DOHH2 (cell line): ENCODE data around the gene SCNN1B.

ENCODE experiments used
- H3F3A ChIP-seq: fragments of 200-600 bp; sonication (generic), shearing (Covaris generic); 2 replicates; pipeline ENCODE4 v1.6.0; 2016; ENCODE audit warnings: antibody characterized with exemption, mild to moderate bottlenecking; ENCODE audit not compliant: control insufficient read depth, insufficient read depth
- H3K27ac ChIP-seq: fragments of 200-600 bp; sonication (generic); 2 replicates; pipeline ENCODE4 v1.5.1; 2014; ENCODE audit warnings: low read depth, mild to moderate bottlenecking, low read length, moderate library complexity
- H3K27me3 ChIP-seq: fragments of 200-600 bp; sonication (generic); 2 replicates; pipeline ENCODE4 v1.6.1; 2014; ENCODE audit warnings: mild to moderate bottlenecking, low read length, mixed read lengths; ENCODE audit not compliant: control insufficient read depth
- H3K36me3 ChIP-seq: fragments of 200-600 bp; sonication (generic); 2 replicates; pipeline ENCODE4 v1.6.1; 2014; ENCODE audit warnings: mild to moderate bottlenecking, low read length, moderate library complexity, mixed read lengths; ENCODE audit not compliant: control insufficient read depth
- H3K4me1 ChIP-seq: fragments of 200-600 bp; sonication (generic); 2 replicates; pipeline ENCODE4 v1.6.1; 2014; ENCODE audit warnings: mild to moderate bottlenecking, low read length, mixed read lengths; ENCODE audit not compliant: control insufficient read depth
- H3K4me2 ChIP-seq: fragments of 200-600 bp; sonication (generic); 2 replicates; pipeline ENCODE4 v1.6.0; 2014; ENCODE audit warnings: mild to moderate bottlenecking, low read length, moderate library complexity
- H3K4me3 ChIP-seq: fragments of 200-600 bp; sonication (generic); 2 replicates; pipeline ENCODE4 v1.5.1; 2014; ENCODE audit warnings: mild to moderate bottlenecking, low read length, mixed read lengths
- H3K79me2 ChIP-seq: fragments of 200-600 bp; sonication (generic); 2 replicates; pipeline ENCODE4 v1.6.1; 2014; ENCODE audit warnings: mild to moderate bottlenecking, low read length, mixed read lengths; ENCODE audit not compliant: control insufficient read depth
- H3K9me2 ChIP-seq: fragments of 200-600 bp; sonication (generic); replicated peaks from 2 replicates; pipeline ENCODE4 v1.6.1; 2014; ENCODE audit warnings: mild to moderate bottlenecking, low read length, mixed read lengths; ENCODE audit not compliant: control insufficient read depth
- H3K9me3 ChIP-seq: fragments of 200-600 bp; sonication (generic); 2 replicates; pipeline ENCODE4 v1.6.1; 2014; ENCODE audit warnings: antibody characterized with exemption, low read length, mixed read lengths; ENCODE audit not compliant: control insufficient read depth, insufficient read depth
- H4K20me1 ChIP-seq: fragments of 200-600 bp; sonication (generic); 2 replicates; pipeline ENCODE4 v1.6.0; 2014; ENCODE audit warnings: low read depth, mild to moderate bottlenecking, antibody characterized with exemption, low read length, moderate library complexity; ENCODE audit not compliant: control insufficient read depth, insufficient read depth
- CTCF ChIP-seq: fragments of 200-600 bp; sonication (generic); IDR thresholded peaks from one replicate; pipeline ENCODE4 v1.5.1; 2014; ENCODE audit warnings: antibody characterized with exemption, mild to moderate bottlenecking, low read depth, low read length; ENCODE audit not compliant: poor library complexity, severe bottlenecking
- EZH2phosphoT487 ChIP-seq: fragments of 200-600 bp; sonication (generic); IDR thresholded peaks from 2 replicates; pipeline ENCODE4 v1.6.1; 2017; ENCODE audit warnings: borderline replicate concordance, mild to moderate bottlenecking, antibody characterized with exemption, low read length, moderate library complexity, mixed read lengths

SCNN1B gene

DNA sequence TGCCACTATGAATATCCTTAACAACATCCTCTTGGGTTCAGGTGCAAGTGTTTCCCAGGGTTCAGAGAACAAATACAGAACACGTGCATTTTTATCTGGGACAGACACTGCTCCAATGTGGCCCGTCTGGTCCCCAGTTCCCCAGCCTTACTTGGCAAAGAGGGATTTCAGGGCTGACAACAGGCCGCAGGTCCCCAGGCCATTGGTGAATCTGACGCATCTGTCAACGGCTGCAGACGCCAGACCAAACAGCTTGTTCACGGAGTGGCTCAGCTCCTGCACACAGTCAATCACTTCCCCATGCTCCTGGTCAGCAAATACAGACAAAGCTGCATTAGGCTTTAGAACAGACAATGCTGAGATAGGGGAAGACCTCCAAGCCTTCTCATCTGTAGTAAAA is 114.7 kb downstream of the SCNN1B start:
- no peaks in the 10 kb centered on the region for H4K20me1 ChIP-seq
- H3K27me3 ChIP-seq = no peaks in the 10 kb centered on the region
- no peaks in the 10 kb centered on the region for H3K4me1 ChIP-seq
- H3K9me2 ChIP-seq = no peaks in the 10 kb centered on the region
- TF ChIP-seq EZH2phosphoT487 (no peak), CTCF (no peak)
- no peaks in the 10 kb centered on the region for H3K79me2 ChIP-seq
- no peaks in the 10 kb centered on the region for H3F3A ChIP-seq
- no peaks in the 10 kb centered on the region for H3K9me3 ChIP-seq
- H3K27ac ChIP-seq = no peak overlapping the region
- no peak overlapping the region for H3K4me2 ChIP-seq
- no peak overlapping the region for H3K4me3 ChIP-seq
- peaks cover 9% of the 10 kb centered on the region; the same call in 1 of the 2 replicates for H3K36me3 ChIP-seq

GRCh38 chr16:23420011-23420410 is 117.9 kb downstream of the SCNN1B start:
- Histone ChIP-seq H3K79me2 (no peaks in the 10 kb centered on the region), H3K27ac (no peak overlapping the region), H3K36me3 (peaks cover 6% of the 10 kb centered on the region; the same call in 1 of the 2 replicates), H3K4me1 (no peaks in the 10 kb centered on the region), H3K9me2 (no peaks in the 10 kb centered on the region), H3K27me3 (no peaks in the 10 kb centered on the region), H3K4me3 (no peak overlapping the region), H3K9me3 (no peaks in the 10 kb centered on the region), H3F3A (no peaks in the 10 kb centered on the region), H3K4me2 (no peak overlapping the region), H4K20me1 (no peaks in the 10 kb centered on the region)
- TF ChIP-seq EZH2phosphoT487 (no peak), CTCF (no peak)

DNA sequence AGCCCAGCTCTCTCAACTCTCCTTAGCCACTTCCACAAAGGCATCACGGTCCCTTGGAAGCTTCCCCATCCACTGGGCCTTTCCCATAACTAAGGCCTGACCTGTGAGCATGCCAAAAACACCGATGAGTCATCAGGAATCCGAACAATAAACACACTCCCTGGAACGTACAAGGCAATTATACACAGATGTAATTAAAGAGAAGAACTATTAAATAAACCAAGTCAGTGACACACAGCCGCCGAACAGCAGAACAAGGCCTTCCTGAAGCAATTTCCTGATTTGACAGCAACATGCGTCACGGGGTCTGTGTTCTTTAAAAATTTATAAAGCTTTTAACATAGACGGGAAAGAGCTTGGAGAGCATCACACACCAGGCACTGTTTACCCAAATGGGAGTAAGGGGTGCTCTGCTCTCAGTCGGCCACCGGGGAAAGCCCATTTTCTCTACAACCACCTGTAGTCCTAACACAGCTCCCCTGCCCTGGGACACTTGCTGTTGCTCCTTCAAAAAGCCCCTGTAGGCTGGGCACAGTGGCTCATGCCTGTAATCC is 121.5 kb downstream of the SCNN1B start:
- H3K36me3 ChIP-seq = no peaks in the 10 kb centered on the region
- H3K4me2 ChIP-seq = no peak overlapping the region
- H3K4me3 ChIP-seq = no peak overlapping the region
- no peak overlapping the region for H3K27ac ChIP-seq
- no peaks in the 10 kb centered on the region for H3K79me2 ChIP-seq
- no peaks in the 10 kb centered on the region for H3K9me2 ChIP-seq
- H4K20me1 ChIP-seq = no peaks in the 10 kb centered on the region
- no peaks in the 10 kb centered on the region for H3K4me1 ChIP-seq
- no peaks in the 10 kb centered on the region for H3K9me3 ChIP-seq
- no peaks in the 10 kb centered on the region for H3F3A ChIP-seq
- no peak for TF ChIP-seq CTCF
- TF ChIP-seq EZH2phosphoT487 = no peak
- H3K27me3 ChIP-seq = no peaks in the 10 kb centered on the region
